Measurements from ENCODE around the gene FAAP100.

DNA sequence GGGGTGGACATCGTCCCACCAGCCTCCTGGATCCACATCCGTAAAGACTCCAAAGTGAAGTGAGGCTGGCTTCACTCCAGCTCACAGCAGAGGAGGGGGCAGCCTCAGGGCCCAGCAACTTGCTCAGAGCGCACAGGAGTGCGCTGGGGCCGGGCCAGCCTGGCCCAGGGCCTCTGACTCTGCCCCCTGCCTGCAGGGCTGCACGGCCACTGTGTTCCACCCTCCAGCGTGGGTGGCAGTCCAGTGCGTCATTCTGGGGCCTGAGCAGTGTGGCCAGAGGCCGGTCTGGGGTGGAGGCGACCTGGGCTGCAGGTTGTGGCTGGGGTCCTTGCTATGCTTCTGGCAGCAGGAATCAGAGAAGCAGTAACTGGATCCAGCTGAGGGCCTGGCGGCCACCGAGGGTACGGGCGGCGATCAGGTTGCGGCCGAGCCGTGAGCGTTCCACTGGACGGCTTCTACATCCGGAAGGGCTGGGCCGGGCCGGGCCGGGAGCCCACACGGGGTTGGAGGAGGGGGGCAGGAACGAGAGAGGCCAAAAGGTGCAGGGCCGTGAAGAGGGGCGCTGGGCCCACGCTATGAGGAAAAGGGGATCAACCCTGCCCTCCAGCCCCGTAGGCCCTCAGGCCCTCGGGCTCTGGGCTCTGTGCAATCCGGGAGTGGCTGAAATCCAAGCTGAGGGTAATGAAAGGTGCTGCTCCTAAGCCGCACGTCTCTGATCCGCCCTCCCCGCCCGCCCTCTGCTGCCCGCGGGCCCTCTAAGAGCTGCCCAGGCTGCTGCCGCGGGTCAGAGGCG, 24.4 kb downstream of the FAAP100 start, which contains the start of gene FSCN2:
- TF ChIP-seq GATA2 (IDR thresholded peaks at IDR 0.05; ENCODE audit: low read depth, low read length) (no peak), GATA3 (IDR thresholded peaks at IDR 0.05; ENCODE audit: low read depth, low read length) (no peak)
